HTR-8/SVneo (cell line): ENCODE data around the gene TMEM229B.

Experiments used
- DNase-seq: peaks from one replicate; pipeline ENCODE4 v3.0.0; 2011; ENCODE audit warnings: low spot score, mixed read lengths; ENCODE audit not compliant: insufficient read length
- FAIRE-seq: peaks from 2 replicates; lab custom pipeline; 2011; peaks lifted over from hg19 to GRCh38; lab: Jason Lieb, UNC

Gene TMEM229B

GRCh38 chr14:67487937-67488893 is at the start of gene TMEM229B:
Gene TMEM229B (minus strand): TSS chr14:67488721. CDS start chr14:67473923, 14,798 bp downstream.
- no peak for DNase-seq
- FAIRE-seq = peak; percentile 87

DNA sequence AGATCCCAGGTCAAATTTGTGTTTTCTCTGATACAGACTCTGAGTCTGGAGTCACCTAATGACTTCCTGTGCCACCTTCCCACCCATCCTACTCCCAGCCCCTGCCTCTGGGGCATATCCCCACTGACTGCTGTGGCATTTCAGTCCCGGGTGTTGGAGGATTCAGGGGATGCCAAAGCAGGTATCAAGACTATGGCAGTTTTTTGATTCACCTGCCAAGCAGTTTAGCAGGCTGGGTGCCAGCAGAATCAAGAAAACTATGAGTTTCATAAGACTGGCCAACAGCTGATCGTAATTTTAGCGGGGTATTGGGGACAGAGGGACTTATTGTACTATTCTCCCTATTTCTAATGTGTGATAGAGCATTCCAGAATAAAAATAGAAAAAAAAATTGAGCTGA is 49.2 kb upstream of the TMEM229B start:
- DNase-seq = no peak
- FAIRE-seq = no peak

- FAIRE-seq (peak; percentile 96), DNase-seq (no peak)
These were observed 47.6 kb upstream of the TMEM229B start for GRCh38 chr14:67536087-67536486.

- FAIRE-seq = no peak
- peak; percentile 60 for DNase-seq
These were observed 45.2 kb upstream of the TMEM229B start for GRCh38 chr14:67533754-67534085.

GRCh38 chr14:67532998-67533753 is 44.7 kb upstream of the TMEM229B start, which contains the start of gene PLEKHH1:
Gene PLEKHH1 (plus strand): TSS chr14:67533290. CDS start chr14:67541868, 8,578 bp downstream.
- FAIRE-seq (peak; percentile 97), DNase-seq (peak; percentile 98)

- DNase-seq (no peak), FAIRE-seq (no peak)
These were observed 44.1 kb upstream of the TMEM229B start for GRCh38 chr14:67532606-67532997.

DNA sequence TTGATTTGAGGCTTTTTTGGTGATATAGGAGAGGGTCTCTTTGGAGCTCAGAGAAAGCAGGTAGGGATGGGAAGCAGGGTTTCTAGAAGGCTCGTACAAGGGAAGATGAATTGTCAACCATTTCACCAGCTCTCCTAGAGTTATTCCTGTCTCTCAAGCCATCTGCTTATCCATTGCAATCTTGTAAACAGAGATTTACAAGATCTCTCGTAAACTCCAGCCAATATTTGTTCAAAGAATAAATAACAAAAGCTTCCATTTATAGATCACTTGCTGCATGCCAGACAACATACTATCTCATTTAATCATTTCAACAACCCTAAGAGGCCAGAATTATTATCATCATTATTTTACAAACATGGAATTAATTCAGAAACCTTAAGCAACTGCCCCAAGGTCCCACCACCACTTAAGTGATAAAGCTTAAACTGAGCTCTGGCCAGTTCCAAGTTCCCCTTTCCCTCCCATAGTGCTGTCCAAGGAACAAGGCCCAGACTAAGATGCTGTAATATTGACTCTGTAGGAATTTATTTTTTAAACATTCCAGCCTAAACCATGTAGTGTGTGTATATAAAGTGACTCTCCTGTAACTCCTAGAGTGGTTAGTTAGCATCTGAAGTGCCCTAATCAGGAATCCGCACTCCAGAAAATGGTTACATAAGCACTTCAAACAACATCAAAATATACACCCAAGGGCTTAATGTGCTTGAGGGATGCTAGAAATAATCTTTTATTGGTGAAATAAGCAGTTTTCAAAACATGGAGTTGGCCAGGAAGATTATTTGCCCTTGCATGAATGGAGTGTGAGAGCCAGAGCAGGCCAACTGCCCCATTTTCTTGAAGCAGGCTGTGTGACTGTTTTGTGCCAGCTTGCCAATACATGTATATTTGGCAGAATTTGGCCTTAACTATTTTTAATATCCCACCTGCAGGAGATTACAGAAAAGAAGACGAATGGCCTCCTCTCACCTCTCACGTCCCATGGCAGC is 41.7 kb upstream of the TMEM229B start:
- DNase-seq (no peak), FAIRE-seq (peak; percentile 90)

DNA sequence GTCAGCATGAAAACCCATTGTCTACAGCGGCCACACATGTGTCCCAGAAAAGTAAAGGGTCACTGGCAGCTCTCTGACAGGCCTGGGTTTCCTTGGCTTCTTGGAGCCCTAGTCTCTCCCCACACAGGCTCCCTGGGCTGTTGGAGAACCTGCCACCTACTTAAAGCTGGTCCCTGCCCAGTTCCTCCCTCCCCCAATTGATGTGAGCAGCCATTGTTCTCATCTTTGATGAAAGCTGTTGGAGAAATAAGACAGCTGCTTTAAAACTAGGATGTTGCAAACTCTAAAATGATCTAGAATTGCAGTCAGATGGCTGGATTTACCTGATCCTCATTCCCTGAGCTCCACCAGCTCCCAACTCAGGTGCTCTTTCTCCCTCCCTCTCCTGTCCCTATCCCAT is 39.8 kb upstream of the TMEM229B start:
- DNase-seq (no peak), FAIRE-seq (no peak)

- FAIRE-seq (peak; percentile 86), DNase-seq (no peak)
These were observed 39.2 kb upstream of the TMEM229B start for GRCh38 chr14:67527756-67528155.

DNA sequence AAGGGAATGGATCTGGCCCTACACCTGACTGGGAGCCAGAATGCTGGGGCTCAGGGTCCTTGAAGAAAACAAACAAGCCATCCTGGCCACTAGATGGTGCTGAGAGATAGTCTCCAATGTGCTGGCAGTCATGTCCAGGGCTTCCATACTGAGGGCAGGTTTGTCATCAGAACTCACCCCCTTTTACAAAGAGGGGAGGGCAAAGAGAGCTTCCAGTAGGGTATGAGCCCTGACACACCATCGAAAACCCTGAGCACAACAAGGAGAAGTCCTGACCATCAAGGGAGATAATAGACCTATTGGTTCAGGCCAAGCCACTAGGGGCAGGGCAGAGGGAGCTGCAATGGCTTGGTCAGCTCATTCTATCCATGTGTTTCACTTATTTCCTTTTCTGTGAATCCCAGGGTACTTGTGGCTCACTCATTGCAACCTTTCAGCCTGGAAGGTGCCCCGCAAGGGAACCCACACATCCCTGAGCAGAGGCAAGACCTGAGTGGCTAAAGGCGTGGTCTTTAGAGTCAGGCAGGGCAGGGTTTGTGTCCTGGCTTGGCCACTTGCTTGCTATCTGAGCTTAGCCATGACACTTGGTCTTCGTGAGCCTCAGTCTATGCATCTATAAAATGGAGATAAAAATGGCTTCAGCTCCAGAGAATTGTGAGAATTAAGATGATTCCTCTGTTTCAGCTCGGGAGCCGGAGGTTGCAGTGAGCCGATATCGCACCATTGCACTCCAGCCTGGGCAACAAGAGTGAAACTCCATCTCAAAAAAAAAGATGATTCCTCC is 38.3 kb upstream of the TMEM229B start:
- FAIRE-seq = peak; percentile 100
- DNase-seq = peak; percentile 93

GRCh38 chr14:67526181-67526580 is 37.7 kb upstream of the TMEM229B start:
- FAIRE-seq (no peak), DNase-seq (no peak)

- DNase-seq (no peak), FAIRE-seq (no peak)
These were observed 36.9 kb upstream of the TMEM229B start for GRCh38 chr14:67525389-67525788.

- FAIRE-seq (no peak), DNase-seq (no peak)
These were observed 36.1 kb upstream of the TMEM229B start for GRCh38 chr14:67524634-67524963.

- FAIRE-seq (peak; percentile 95), DNase-seq (no peak)
These were observed 35.5 kb upstream of the TMEM229B start for GRCh38 chr14:67523764-67524633.

DNA sequence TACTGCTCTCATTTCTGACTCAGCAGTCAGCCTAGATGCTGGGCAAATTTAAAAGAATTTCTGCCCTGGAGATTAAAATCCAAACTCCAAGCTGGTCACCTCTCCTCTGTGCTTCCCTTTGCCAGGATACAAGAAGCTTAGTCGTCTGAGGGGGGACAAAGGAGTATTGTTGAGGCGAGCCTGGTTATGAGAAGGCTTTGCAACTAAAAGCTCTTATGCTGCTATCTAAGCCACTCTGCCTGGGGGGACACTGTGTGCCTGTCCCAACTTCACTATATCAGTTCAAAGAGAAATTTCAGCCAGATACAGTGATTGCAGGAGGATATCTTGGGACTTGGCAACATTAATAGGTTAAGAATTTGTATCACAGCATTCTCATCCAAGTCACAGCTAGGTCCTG is 33.7 kb upstream of the TMEM229B start:
- FAIRE-seq = peak; percentile 78
- DNase-seq = no peak

- no peak for DNase-seq
- no peak for FAIRE-seq
These were observed 32.0 kb upstream of the TMEM229B start for GRCh38 chr14:67520482-67520881.

DNA sequence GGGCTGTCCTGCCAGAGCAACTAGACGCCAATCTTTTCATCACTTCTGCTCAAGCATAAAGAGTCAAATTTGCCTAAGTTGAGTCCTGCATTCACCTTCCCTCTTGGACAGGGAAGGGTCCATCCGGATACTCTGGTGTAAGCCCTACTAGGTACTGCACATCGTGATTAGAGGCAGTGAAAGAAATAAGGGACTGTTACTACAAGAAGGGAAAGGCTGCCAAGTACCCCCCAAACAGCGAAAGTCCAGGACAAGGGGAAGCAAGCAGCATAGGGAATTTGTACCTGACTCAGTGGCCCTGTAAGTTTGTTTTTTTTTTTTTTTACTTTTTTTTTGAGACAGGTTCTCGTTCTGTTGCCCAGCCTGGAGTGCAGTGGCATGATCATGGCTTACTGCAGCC is 30.9 kb upstream of the TMEM229B start:
- DNase-seq (no peak), FAIRE-seq (no peak)

GRCh38 chr14:67517083-67517482 is 28.6 kb upstream of the TMEM229B start:
- DNase-seq (no peak), FAIRE-seq (peak; percentile 97)
